ENCODE data around the gene RHBG. TPM values are rescaled to one million over a fixed set of nuclear protein-coding genes. Genes with fewer than 3 reads are reported as not detected.
A peak's percentile ranks its signal among the peaks of the same experiment; 100 is the strongest.

The RHBG gene
- total RNA-seq, 2 experiments from 2014 or later, result not detected

- Histone ChIP-seq H3K9me3 (ENCODE audit: control insufficient read depth in 1 of 2, insufficient read depth in 1 of 2, low read length in 2 of 2) (no peaks in the 10 kb centered on the region), H3K27me3 (ENCODE audit: control insufficient read depth in 1 of 2, insufficient read depth in 2 of 2, low read length in 2 of 2) (peaks cover 0 to 5% of the 10 kb centered on the region in 2 experiments), H3K4me3 (ENCODE audit: low read length) (no peak overlapping the region), H3K4me1 (ENCODE audit: insufficient read depth, low read length) (no peaks in the 10 kb centered on the region), H3K27ac (ENCODE audit: low read depth in 1 of 2, low read length in 2 of 2) (no peak overlapping the region), H3K36me3 (ENCODE audit: insufficient read depth, low read length) (no peaks in the 10 kb centered on the region)
- DNase-seq, result no peak
- no peaks in the 10 kb centered on the region for H3K9me3 Mint-ChIP-seq
- no peaks in the 10 kb centered on the region for H3K4me1 Mint-ChIP-seq (ENCODE audit: low read depth)
- no peak for ATAC-seq (ENCODE audit: poor library complexity)
- H3K4me3 Mint-ChIP-seq, result no peak overlapping the region
- ChIA-PET CTCF (interaction anchor here (0.7 kb wide), 1 partner anchor 202 kb away, joined by 3 read pairs; no protein-coding TSS in a partner anchor), POLR2A (no interaction called here)
- H3K27ac Mint-ChIP-seq, result no peak overlapping the region
- TF ChIP-seq CTCF (IDR thresholded peaks at IDR 0.05), result no peak
- peaks cover 8% of the 10 kb centered on the region for H3K27me3 Mint-ChIP-seq
- no peaks in the 10 kb centered on the region for H3K36me3 Mint-ChIP-seq (ENCODE audit: low read depth)
- intact Hi-C loops (cut with DNase I, micrococcal nuclease), result loop anchor here in 1 of 2 experiments (1.0 kb wide), 1 partner anchor 229 kb away; no protein-coding TSS in a partner anchor
Measured at GRCh38 chr1:156379420-156380165, 10.6 kb downstream of the RHBG start.

- POLR2A ChIA-PET, result no interaction called here
Measured at GRCh38 chr1:156382561-156382960, 13.6 kb downstream of the RHBG start.

GRCh38 chr1:156383023-156383422, 14.0 kb downstream of the RHBG start:
- TF ChIP-seq CTCF (IDR thresholded peaks at IDR 0.05), result peak; percentile 67
- CTCF ChIA-PET, result interaction anchor here (1.3 to 1.9 kb wide), 4 partner anchors 36 to 63 kb away, joined by 4 to 9 read pairs (median 4); no protein-coding TSS in a partner anchor
- POLR2A ChIA-PET, result no interaction called here
- H3K9me3 ChIP-seq (ENCODE audit: control insufficient read depth in 1 of 2, insufficient read depth in 1 of 2, low read length in 2 of 2), result no peaks in the 10 kb centered on the region
- intact Hi-C loops (cut with DNase I, micrococcal nuclease), result no loop called here
- Mint-ChIP-seq H3K27ac (no peak overlapping the region), H3K4me3 (no peak overlapping the region), H3K4me1 (ENCODE audit: low read depth) (peaks cover 12% of the 10 kb centered on the region), H3K27me3 (peaks cover 19% of the 10 kb centered on the region), H3K36me3 (ENCODE audit: low read depth) (no peaks in the 10 kb centered on the region), H3K9me3 (no peaks in the 10 kb centered on the region)
- H3K4me3 ChIP-seq (ENCODE audit: low read length), result no peak overlapping the region
- H3K27ac ChIP-seq (ENCODE audit: low read depth in 1 of 2, low read length in 2 of 2), result no peak overlapping the region
- no peaks in the 10 kb centered on the region for H3K36me3 ChIP-seq (ENCODE audit: insufficient read depth, low read length)
- peak; percentile 74 for ATAC-seq (ENCODE audit: poor library complexity)
- H3K4me1 ChIP-seq (ENCODE audit: insufficient read depth, low read length), result peaks cover 11% of the 10 kb centered on the region
- H3K27me3 ChIP-seq (ENCODE audit: control insufficient read depth in 1 of 2, insufficient read depth in 2 of 2, low read length in 2 of 2), result peaks cover 0 to 5% of the 10 kb centered on the region in 2 experiments
- DNase-seq, result peak; percentile 32 to 76 (median 53)

More at GRCh38 chr1:156382561-156382960, 13.6 kb downstream of the RHBG start:
- Histone ChIP-seq H3K27ac (ENCODE audit: low read depth in 1 of 2, low read length in 2 of 2) (no peak overlapping the region), H3K9me3 (ENCODE audit: control insufficient read depth in 1 of 2, insufficient read depth in 1 of 2, low read length in 2 of 2) (no peaks in the 10 kb centered on the region), H3K4me3 (ENCODE audit: low read length) (no peak overlapping the region), H3K36me3 (ENCODE audit: insufficient read depth, low read length) (no peaks in the 10 kb centered on the region), H3K4me1 (ENCODE audit: insufficient read depth, low read length) (peaks cover 10% of the 10 kb centered on the region), H3K27me3 (ENCODE audit: control insufficient read depth in 1 of 2, insufficient read depth in 2 of 2, low read length in 2 of 2) (peaks cover 0 to under 1% of the 10 kb centered on the region in 2 experiments)
- no peaks in the 10 kb centered on the region for H3K36me3 Mint-ChIP-seq (ENCODE audit: low read depth)
- no peak for TF ChIP-seq CTCF (IDR thresholded peaks at IDR 0.05)
- H3K27me3 Mint-ChIP-seq, result peaks cover 15% of the 10 kb centered on the region
- ATAC-seq (ENCODE audit: poor library complexity) (no peak), DNase-seq (no peak)
- CTCF ChIA-PET, result interaction anchor here (1.3 to 1.9 kb wide), 4 partner anchors 37 to 63 kb away, joined by 4 to 9 read pairs (median 4); no protein-coding TSS in a partner anchor
- H3K9me3 Mint-ChIP-seq, result no peaks in the 10 kb centered on the region
- no peak overlapping the region for H3K4me3 Mint-ChIP-seq
- no peak overlapping the region for H3K27ac Mint-ChIP-seq
- peaks cover 12% of the 10 kb centered on the region for H3K4me1 Mint-ChIP-seq (ENCODE audit: low read depth)
- intact Hi-C loops (cut with DNase I, micrococcal nuclease), result no loop called here

All from CD4-positive, alpha-beta T cell (primary cell).